MG63 (cell line): Measurements from ENCODE around the gene RNF167. TPM values are rescaled to one million over a fixed set of nuclear protein-coding genes. Genes with fewer than 3 reads are reported as not detected.

ENCODE experiments used
- DNase-seq: peaks from one replicate; pipeline ENCODE4 v3.0.0-alpha.2; 2020
- H3K27me3 ChIP-seq: fragments of 250-450 bp; sonication (Bioruptor Pico); 2 replicates; pipeline ENCODE4 v1.5.1; 2020; ENCODE audit warnings: mild to moderate bottlenecking, moderate library complexity
- H3K36me3 ChIP-seq: fragments of 250-450 bp; sonication (Bioruptor Pico); 2 replicates; pipeline ENCODE4 v1.5.1; 2020; ENCODE audit warnings: mild to moderate bottlenecking, moderate library complexity
- H3K4me3 ChIP-seq: fragments of 250-450 bp; sonication (Bioruptor Pico); 2 replicates; pipeline ENCODE4 v1.5.1; 2020; ENCODE audit warnings: mild to moderate bottlenecking, moderate library complexity
- H3K9me3 ChIP-seq: fragments of 250-450 bp; sonication (Bioruptor Pico); 2 replicates; pipeline ENCODE4 v1.5.1; 2020; ENCODE audit warnings: mild to moderate bottlenecking, moderate library complexity
- total RNA-seq: library from RNA; depleted of rRNA; stranded (reverse); fragments of >200 nt; shearing (Covaris generic); gene quantifications from 2 replicates; pipeline ENCODE4 v1.2.3, GENCODE V29; 2014; ENCODE audit warnings: low replicate concordance; rRNA removed

RNF167 gene
- 20.4 and 29.9 TPM in 2 replicates for total RNA-seq

GRCh38 chr17:4939796-4940554 lies at the start of gene RNF167, which contains the start of gene SLC25A11:
TSS of gene RNF167 (plus strand) at chr17:4940268. CDS start at chr17:4940910, 642 bp downstream.
TSS of gene SLC25A11 (minus strand) at chr17:4940046. CDS start at chr17:4939910, 136 bp downstream.
- peak; percentile 92 for DNase-seq
- H3K9me3 ChIP-seq = no peaks in the 10 kb centered on the region
- peak within 1 kb of the TSS; percentile 70 for H3K4me3 ChIP-seq
- H3K27me3 ChIP-seq = no peaks in the 10 kb centered on the region
- H3K36me3 ChIP-seq = peaks cover 27% of the 10 kb centered on the region

DNA sequence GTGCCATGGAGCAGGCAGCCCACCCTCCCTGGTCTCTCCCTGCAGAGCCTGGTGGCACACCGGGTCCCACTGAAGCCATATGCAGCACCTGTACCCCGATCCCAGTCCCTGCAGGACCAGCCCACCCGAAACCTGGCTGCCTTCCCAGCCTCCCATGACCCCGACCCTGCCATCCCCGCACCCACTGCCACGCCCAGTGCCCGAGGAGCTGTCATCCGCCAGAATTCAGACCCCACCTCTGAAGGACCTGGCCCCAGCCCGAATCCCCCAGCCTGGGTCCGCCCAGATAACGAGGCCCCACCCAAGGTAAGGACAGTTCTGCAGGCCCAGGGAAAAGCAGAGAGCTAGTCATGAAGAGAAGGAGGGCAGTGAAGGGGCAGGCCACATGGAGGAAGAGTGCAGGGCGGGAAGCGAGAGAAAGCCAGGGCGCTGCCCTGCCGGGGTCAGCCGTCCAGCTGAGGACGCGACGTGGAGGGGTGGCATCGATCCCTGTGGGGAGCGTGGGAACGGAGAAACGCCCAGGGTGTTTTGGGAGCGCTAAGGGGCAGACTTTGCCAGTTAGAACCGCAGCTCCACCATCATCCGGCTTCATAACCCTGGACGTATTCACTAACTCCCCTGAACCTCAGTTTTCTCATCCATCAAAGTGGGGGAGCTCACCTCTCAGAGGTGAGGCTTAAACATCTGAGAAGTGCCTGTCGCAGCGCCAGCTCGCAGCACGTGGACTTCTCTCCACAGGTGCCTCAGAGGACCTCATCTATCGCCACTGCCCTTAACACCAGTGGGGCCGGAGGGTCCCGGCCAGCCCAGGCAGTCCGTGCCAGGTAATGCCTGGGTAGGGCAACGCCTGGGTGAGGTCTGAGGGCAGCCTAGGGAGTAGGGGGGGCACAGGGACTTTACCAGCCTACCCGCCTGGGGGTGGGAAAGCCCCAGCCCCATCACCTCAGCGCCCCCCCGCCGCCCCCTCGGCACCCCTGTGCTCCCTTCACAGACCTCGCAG lies 48.4 kb upstream of the RNF167 start:
- Histone ChIP-seq H3K4me3 (no peak overlapping the region), H3K36me3 (peaks cover 5% of the 10 kb centered on the region), H3K27me3 (no peaks in the 10 kb centered on the region), H3K9me3 (no peaks in the 10 kb centered on the region)
- DNase-seq = no peak

- H3K9me3 ChIP-seq = no peaks in the 10 kb centered on the region
- no peaks in the 10 kb centered on the region for H3K27me3 ChIP-seq
- no peak for DNase-seq
- no peak overlapping the region for H3K4me3 ChIP-seq
- peaks cover 5% of the 10 kb centered on the region for H3K36me3 ChIP-seq
Measured at GRCh38 chr17:4892499-4893221, 47.4 kb upstream of the RNF167 start.

DNA sequence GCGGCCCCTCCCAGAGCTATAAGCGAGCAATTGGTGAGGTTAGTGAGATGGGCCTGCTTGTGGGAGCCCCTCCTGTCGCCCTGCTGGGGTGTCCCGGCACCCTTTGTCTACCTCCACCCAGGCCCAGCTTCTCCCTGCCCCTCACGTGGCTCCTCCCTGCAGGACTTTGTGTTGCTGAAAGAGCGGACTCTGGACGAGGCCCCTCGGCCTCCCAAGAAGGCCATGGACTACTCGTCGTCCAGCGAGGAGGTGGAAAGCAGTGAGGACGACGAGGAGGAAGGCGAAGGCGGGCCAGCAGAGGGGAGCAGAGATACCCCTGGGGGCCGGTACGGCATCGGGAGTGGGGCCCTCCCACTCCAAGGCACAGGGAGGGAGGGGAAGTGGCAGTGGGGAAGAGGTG lies 46.8 kb upstream of the RNF167 start:
- DNase-seq = no peak
- H3K4me3 ChIP-seq = no peak overlapping the region
- no peaks in the 10 kb centered on the region for H3K9me3 ChIP-seq
- no peaks in the 10 kb centered on the region for H3K27me3 ChIP-seq
- peaks cover 5% of the 10 kb centered on the region for H3K36me3 ChIP-seq

DNA sequence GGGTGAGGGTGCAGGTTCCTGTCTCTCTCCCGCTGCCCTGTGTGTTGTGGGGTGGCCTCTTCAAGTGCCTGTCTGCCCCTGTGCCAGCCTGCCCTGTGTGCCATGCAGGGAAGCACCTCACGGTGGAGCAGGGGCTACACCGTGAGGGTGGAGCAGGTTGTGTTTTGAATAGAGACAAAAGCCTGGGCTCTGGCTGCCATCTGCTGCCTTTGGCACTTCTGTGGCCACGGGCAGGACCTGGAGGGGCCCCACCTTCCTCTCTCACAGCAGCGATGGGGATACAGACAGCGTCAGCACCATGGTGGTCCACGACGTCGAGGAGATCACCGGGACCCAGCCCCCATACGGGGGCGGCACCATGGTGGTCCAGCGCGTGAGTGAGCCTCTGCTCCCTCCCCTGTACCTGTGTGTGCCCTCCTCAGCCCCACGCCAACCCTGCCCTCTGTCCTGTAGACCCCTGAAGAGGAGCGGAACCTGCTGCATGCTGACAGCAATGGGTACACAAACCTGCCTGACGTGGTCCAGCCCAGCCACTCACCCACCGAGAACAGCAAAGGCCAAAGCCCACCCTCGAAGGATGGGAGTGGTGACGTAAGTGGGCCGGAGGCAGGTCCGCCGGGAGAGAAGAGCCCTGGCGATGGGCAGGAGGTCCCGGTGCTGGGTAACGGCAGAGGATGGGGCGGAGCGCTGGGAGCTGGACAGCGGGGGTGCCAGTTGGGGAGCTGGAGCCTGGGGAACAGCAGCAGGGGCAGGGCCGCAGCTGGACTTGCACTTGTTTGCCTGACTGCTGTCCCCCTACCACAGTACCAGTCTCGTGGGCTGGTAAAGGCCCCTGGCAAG lies 46.1 kb upstream of the RNF167 start:
- no peak for DNase-seq
- H3K4me3 ChIP-seq = no peak overlapping the region
- peaks cover 3% of the 10 kb centered on the region for H3K36me3 ChIP-seq
- no peaks in the 10 kb centered on the region for H3K9me3 ChIP-seq
- no peaks in the 10 kb centered on the region for H3K27me3 ChIP-seq

DNA sequence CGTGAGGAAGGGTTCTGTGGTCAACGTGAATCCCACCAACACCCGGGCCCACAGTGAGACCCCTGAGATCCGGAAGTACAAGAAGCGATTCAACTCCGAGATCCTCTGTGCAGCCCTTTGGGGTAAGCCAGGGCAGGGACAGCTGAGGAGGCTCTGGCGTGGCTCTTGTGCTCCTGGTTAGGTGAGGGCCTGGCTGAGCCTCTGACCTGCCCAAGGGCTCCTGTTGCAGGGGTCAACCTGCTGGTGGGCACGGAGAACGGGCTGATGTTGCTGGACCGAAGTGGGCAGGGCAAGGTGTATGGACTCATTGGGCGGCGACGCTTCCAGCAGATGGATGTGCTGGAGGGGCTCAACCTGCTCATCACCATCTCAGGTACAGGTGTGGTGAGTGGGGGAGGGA lies 44.9 kb upstream of the RNF167 start:
- no peaks in the 10 kb centered on the region for H3K9me3 ChIP-seq
- H3K27me3 ChIP-seq = no peaks in the 10 kb centered on the region
- DNase-seq = no peak
- H3K36me3 ChIP-seq = no peaks in the 10 kb centered on the region
- no peak overlapping the region for H3K4me3 ChIP-seq

- DNase-seq = no peak
Measured at GRCh38 chr17:4895657-4896331, 44.3 kb upstream of the RNF167 start.

DNA sequence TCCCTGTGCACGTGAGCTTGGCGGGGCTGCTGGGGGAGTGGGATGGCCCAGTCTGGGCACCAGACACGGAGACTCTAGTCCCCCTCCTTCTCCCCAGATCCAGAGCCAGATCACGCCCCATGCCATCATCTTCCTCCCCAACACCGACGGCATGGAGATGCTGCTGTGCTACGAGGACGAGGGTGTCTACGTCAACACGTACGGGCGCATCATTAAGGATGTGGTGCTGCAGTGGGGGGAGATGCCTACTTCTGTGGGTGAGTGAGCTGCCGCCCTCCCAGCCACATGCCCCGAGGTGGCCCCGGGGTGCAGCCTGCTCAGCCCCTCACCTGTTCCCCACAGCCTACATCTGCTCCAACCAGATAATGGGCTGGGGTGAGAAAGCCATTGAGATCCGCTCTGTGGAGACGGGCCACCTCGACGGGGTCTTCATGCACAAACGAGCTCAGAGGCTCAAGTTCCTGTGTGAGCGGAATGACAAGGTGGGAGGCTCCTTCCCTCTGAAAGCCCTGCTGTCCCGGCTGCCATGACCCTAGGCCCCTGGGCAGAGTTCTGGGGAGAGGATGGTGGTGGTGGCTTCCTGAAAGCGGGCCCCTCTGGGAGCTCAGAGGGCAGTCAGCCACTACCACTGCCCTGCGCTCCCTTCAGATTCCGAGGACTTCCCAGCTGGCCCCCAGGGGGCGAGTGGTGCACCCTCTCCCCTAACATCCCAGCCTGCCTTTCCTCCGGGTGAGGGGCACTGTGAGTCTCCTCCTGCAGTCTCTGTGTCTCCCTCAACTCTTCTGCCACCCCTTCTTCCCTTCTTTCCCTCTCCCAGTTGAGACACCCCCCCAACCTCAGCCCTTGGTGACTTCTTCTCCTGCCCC lies 43.5 kb upstream of the RNF167 start:
- H3K36me3 ChIP-seq = no peaks in the 10 kb centered on the region
- H3K9me3 ChIP-seq = no peaks in the 10 kb centered on the region
- no peaks in the 10 kb centered on the region for H3K27me3 ChIP-seq
- H3K4me3 ChIP-seq = no peak overlapping the region
- no peak for DNase-seq

More at GRCh38 chr17:4895657-4896331, 44.3 kb upstream of the RNF167 start:
- Histone ChIP-seq H3K36me3 (no peaks in the 10 kb centered on the region), H3K4me3 (no peak overlapping the region), H3K9me3 (no peaks in the 10 kb centered on the region), H3K27me3 (no peaks in the 10 kb centered on the region)

DNA sequence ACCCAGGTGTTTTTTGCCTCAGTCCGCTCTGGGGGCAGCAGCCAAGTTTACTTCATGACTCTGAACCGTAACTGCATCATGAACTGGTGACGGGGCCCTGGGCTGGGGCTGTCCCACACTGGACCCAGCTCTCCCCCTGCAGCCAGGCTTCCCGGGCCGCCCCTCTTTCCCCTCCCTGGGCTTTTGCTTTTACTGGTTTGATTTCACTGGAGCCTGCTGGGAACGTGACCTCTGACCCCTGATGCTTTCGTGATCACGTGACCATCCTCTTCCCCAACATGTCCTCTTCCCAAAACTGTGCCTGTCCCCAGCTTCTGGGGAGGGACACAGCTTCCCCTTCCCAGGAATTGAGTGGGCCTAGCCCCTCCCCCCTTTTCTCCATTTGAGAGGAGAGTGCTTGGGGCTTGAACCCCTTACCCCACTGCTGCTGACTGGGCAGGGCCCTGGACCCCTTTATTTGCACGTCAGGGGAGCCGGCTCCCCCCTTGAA lies 42.8 kb upstream of the RNF167 start:
- no peaks in the 10 kb centered on the region for H3K9me3 ChIP-seq
- H3K27me3 ChIP-seq = no peaks in the 10 kb centered on the region
- H3K4me3 ChIP-seq = no peak overlapping the region
- DNase-seq = no peak
- H3K36me3 ChIP-seq = no peaks in the 10 kb centered on the region

DNA sequence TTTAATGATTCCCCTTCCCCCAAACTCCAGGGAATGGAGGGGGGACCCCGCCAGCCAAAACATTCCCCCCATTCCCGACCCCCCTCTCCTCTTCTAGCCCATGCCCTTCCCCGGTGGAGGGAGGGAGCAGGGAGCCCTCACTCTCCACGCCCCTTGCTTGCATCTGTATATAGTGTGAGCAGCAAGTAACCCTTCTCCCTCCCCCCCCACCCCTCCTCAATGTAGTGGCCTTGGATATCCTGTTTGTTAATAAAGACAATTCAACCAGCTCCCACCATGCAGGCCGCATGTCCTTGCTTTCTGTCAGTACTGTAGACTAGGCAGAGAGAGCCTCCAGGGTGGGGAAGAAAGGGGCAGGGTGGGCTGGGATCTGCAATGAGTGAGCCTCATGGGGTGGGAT lies 42.3 kb upstream of the RNF167 start:
- Histone ChIP-seq H3K9me3 (no peaks in the 10 kb centered on the region), H3K36me3 (no peaks in the 10 kb centered on the region)
- no peak for DNase-seq

DNA sequence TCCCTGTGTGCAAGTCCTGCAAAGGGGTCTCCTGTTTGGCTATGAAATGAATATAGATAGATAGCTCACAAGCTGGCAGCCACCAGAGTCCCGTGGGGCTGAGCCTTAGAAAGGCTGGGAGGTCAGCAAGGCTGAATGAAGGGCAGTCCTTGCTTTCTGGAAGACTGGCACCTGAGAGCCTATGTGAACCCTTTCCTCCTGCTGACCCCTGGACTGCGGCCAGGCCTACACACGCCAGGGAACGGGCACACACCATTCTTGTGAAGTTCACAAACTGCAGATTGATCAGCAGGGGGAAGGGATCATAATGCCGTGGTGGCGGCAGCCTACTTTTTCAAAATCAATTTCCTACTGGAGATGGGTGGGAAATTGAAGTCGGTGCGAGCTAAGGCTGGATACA lies 41.7 kb upstream of the RNF167 start:
- Histone ChIP-seq H3K4me3 (no peak overlapping the region), H3K9me3 (no peaks in the 10 kb centered on the region), H3K27me3 (no peaks in the 10 kb centered on the region), H3K36me3 (no peaks in the 10 kb centered on the region)
- DNase-seq = no peak

More for the DNA sequence above, 42.3 kb upstream of the RNF167 start:
- Histone ChIP-seq H3K27me3 (no peaks in the 10 kb centered on the region), H3K4me3 (no peak overlapping the region)

- no peak overlapping the region for H3K4me3 ChIP-seq
- no peaks in the 10 kb centered on the region for H3K9me3 ChIP-seq
- no peaks in the 10 kb centered on the region for H3K27me3 ChIP-seq
- no peak for DNase-seq
- H3K36me3 ChIP-seq = no peaks in the 10 kb centered on the region
Measured at GRCh38 chr17:4898927-4899326, 41.1 kb upstream of the RNF167 start.

DNA sequence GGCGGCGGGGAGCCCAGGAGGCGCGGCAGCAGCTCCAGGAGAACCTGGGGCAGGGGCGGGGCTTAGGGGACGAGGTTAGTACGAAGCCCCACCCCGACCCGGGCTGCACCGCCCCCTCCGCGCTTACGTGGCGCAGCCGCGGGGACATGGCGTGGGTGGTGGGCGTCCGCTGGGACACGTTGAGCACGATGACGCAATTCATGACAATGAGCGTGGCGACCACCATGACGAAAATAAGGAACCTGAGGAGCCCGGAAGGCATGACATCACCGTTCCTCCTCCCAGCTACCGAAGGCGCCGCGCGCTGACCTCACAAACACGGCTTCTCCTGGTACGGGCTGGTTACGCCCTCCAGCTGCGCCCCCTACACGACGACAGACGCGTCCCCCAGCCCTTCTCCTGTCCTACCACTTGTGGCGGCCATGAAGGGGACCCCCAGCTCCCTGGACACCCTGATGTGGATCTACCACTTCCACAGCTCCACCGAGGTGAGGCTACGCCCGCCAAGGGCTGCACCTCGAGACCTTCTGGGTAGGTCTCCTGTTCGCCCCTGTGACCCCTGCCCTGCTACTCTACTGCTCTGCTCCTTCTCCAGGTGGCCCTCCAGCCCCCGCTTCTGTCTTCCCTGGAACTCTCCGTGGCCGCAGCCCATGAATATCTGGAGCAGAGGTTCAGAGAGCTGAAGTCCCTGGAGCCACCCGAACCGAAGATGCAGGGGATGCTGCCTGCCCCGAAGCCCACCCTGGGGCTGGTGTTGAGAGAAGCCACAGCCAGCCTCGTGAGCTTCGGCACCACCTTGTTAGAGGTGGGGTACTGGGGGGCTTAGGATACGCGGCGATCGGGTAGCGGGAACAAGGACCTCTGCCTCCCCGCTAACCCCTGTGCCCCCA lies 40.5 kb upstream of the RNF167 start, which contains the start of gene C17orf107:
Gene C17orf107 (plus strand): TSS at position 196 of the 890 bp plus-strand sequence. CDS start 227 bp downstream, at position 423.
- no peaks in the 10 kb centered on the region for H3K36me3 ChIP-seq
- H3K27me3 ChIP-seq = no peaks in the 10 kb centered on the region
- H3K9me3 ChIP-seq = no peaks in the 10 kb centered on the region
- no peak for DNase-seq
- H3K4me3 ChIP-seq = no peak within 1 kb of the TSS
